Kidney (tissue), 14 donors: Measurements from ENCODE around the gene PLCD1. TPM values are rescaled to one million over a fixed set of nuclear protein-coding genes. Genes with fewer than 3 reads are reported as not detected.
A peak's percentile ranks its signal among the peaks of the same experiment; 100 is the strongest.
"Not testable (repeated sequence)": the region's sequence is repeated elsewhere in the genome, so short reads cannot be mapped to it uniquely, and the experiment has no call there.

ENCODE experiments used
- DNase-seq, 5 donors: peaks; one replicate each; pipeline ENCODE4 v3.0.0-alpha.2; 2013 to 2020
- FAIRE-seq: peaks from 2 replicates; lab custom pipeline; 2012; peaks lifted over from hg19 to GRCh38; lab: Jason Lieb, UNC
- H3K27ac ChIP-seq, 2 donors: one replicate each; pipeline ENCODE4 v1.7.0; 2013; ENCODE audit warnings: low read depth in 2 of 2, low read length in 2 of 2, inconsistent platforms in 1 of 2
- H3K27me3 ChIP-seq: one replicate; pipeline ENCODE4 v1.7.1; 2013; ENCODE audit warnings: low read length, inconsistent platforms; ENCODE audit not compliant: control insufficient read depth, insufficient read depth
- H3K36me3 ChIP-seq, 3 donors: one replicate each; pipeline versions ENCODE4 v1.7.0 to v1.7.1; 2013; ENCODE audit warnings: low read length in 3 of 3, control low read depth in 1 of 3, inconsistent platforms in 1 of 3; ENCODE audit not compliant: insufficient read depth in 3 of 3, control insufficient read depth in 2 of 3
- H3K4me1 ChIP-seq, 3 donors: one replicate each; pipeline versions ENCODE4 v1.7.0 to v1.7.1; 2013; ENCODE audit warnings: low read length in 3 of 3, inconsistent platforms in 1 of 3, low read depth in 1 of 3; ENCODE audit not compliant: control insufficient read depth in 2 of 3, insufficient read depth in 2 of 3
- H3K4me3 ChIP-seq, 3 donors: one replicate each; pipeline versions ENCODE4 v1.7.0 to v1.8.1; 2013; ENCODE audit warnings: low read length in 3 of 3, control low read depth in 1 of 3, inconsistent platforms in 1 of 3
- H3K9ac ChIP-seq, 3 donors: one replicate each; pipeline versions ENCODE4 v1.7.0 to v1.7.1; 2013; ENCODE audit warnings: low read length in 3 of 3, control low read depth in 1 of 3, inconsistent platforms in 1 of 3
- H3K9me3 ChIP-seq, 3 donors: one replicate each; pipeline versions ENCODE4 v1.7.0 to v1.7.1; 2013; ENCODE audit warnings: low read length in 3 of 3, control low read depth in 1 of 3, inconsistent platforms in 1 of 3; ENCODE audit not compliant: control insufficient read depth in 2 of 3, insufficient read depth in 1 of 3
- CTCF ChIP-seq: IDR thresholded peaks from 3 replicates; pipeline ENCODE4 v1.5.1; 2012; ENCODE audit warnings: mild to moderate bottlenecking, moderate library complexity, borderline replicate concordance; ENCODE audit not compliant: insufficient read depth; ENCODE audit errors: extremely low read depth
- intact Hi-C: fragments of 100-400 bp; cut with DNase I; formaldehyde crosslinking; loops from one replicate; pipeline ENCODE4 v1.11.1; 2022
- polyA plus RNA-seq: library from polyadenylated mRNA; stranded (reverse); fragments of 350-450 nt; fragmentation: Illumina TruSeq; extraction: RNeasy Lipid Tissue Mini Kit (QIAGEN cat#74804); gene quantifications from one replicate; pipeline ENCODE4 v1.2.3, GENCODE V29; 2014; ENCODE audit warnings: low read depth, low replicate concordance; ENCODE audit not compliant: insufficient read depth
- total RNA-seq: library from RNA; stranded (reverse); fragmentation: NEBNext Ultra II Directional; extraction: Animal tissue kit (Norgen Biotek cat#: 25700); gene quantifications from one replicate; pipeline ENCODE4 v1.2.1, GENCODE V29; 2021
- donor health status: control.
- donor health status: control.
- donor health status: control.
- donor health status: control.
- donor health status: control.
- donor health status: DM: yes; HTN: yes; CAD: no.
- donor health status: Normal renal cell carcinoma (clear cell type).

Gene PLCD1
- total and polyA plus RNA-seq, 2 donors from 2014 or later, result 39.1 to 50.0 TPM

DNA sequence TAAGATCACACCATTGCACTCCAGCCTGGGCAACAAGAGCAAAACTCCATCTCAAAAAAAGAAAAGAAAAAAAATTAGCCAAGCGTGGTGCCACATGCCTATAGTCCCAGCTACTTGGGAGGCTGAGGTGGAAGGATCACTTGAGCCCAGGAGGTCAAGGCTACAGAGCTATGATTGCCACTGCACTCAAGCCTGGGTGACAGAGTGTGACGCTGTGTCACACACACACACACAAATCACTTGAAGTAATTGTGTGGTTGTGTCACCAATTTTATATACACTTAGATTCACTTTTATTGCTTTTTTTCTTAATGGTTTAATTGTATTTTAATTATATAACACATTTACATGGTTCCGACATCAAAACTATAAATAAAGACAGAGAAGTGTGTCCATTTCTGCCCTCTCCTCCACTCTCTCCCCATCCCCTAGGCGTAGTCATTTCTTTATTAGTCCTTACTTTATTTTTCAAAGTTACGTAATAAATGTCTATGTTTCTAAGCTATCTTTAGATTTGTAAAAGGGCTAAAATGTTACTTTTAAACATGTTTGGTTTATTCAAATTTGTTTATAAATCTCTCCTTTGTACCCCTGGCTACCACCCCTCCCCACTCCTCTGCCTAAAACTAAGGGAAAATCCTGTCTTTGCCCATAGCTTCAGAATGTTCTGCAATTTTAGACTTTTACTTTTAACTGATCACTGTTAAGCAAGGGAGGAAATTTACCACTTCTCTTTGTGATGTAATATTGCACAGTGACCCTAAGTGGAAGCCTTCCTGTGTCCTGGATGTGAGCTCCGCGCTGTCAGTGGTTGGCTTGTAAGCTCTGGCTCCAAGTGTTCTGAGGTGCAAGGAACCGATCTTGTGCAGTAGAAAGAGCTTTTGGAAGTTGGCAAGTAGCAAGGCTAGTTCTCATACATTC, 49.6 kb downstream of the PLCD1 start:
- Histone ChIP-seq H3K4me1 (no peaks in the 10 kb centered on the region), H3K4me3 (no peak overlapping the region), H3K27me3 (no peaks in the 10 kb centered on the region), H3K9me3 (no peaks in the 10 kb centered on the region), H3K36me3 (peaks cover 3 to 42% (median 22%) of the 10 kb centered on the region in 3 donors), H3K9ac (no peak overlapping the region), H3K27ac (no peak overlapping the region)
- no peak for FAIRE-seq
- no peak for DNase-seq
- TF ChIP-seq CTCF, result no peak
- intact Hi-C loops, result no loop called here

DNA sequence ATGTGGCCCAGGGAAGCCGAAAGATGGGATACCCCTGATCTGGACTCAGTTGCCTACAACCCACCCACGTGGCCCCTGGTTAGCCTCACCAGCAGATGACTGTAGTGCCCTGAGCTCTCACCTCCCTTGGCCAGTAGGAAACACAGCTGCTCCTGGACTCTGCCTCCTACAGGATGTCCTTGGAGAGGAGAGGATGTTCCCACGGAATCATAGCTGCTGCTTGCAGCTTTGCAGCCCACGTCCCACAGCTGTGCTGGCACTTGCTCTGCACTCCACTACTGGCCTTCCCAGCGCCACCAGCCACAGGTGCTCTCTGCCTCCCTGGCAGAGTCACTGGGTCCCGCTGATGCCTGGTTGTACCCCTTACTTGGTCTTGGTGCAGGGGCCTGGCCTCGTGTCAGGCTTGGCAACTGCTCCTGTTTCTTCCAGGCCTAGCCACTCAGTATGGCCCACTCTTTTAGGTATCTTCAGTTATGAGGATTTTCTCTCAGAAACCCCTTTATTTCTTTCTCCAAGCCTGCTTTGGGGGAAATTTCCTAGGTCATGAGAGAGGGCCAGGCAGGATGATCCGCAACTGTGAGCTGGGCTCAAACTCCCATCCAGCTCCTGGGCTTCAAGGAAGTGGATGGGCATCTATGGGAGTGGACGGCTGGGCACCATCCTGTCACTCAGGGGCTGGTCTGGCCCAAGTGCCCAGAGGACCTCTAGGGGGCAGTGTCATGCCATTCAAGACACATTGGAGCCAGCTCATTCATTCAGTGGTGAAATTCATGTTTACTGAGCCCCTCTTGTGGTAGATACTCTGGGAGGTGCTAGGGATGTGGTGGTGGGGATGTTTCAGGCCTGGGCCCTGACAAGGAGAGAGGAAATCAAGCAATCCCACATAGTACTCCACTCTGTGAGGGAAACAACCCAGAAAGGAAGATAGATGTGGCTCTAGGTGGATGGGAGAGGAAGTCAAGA, 55.0 kb downstream of the PLCD1 start:
- peak; percentile 73 for TF ChIP-seq CTCF
- FAIRE-seq, result no peak
- intact Hi-C loops, result no loop called here
- Histone ChIP-seq H3K36me3 (peaks cover 0 to 41% (median 23%) of the 10 kb centered on the region in 3 donors), H3K27me3 (no peaks in the 10 kb centered on the region), H3K4me3 (no peak overlapping the region), H3K9me3 (no peaks in the 10 kb centered on the region), H3K27ac (no peak overlapping the region), H3K9ac (no peak overlapping the region), H3K4me1 (peaks cover 0 to 5% (median 0%) of the 10 kb centered on the region in 3 donors)
- DNase-seq, result peak in 3 of 5 donors; percentile 64 to 83 (median 68)

DNA sequence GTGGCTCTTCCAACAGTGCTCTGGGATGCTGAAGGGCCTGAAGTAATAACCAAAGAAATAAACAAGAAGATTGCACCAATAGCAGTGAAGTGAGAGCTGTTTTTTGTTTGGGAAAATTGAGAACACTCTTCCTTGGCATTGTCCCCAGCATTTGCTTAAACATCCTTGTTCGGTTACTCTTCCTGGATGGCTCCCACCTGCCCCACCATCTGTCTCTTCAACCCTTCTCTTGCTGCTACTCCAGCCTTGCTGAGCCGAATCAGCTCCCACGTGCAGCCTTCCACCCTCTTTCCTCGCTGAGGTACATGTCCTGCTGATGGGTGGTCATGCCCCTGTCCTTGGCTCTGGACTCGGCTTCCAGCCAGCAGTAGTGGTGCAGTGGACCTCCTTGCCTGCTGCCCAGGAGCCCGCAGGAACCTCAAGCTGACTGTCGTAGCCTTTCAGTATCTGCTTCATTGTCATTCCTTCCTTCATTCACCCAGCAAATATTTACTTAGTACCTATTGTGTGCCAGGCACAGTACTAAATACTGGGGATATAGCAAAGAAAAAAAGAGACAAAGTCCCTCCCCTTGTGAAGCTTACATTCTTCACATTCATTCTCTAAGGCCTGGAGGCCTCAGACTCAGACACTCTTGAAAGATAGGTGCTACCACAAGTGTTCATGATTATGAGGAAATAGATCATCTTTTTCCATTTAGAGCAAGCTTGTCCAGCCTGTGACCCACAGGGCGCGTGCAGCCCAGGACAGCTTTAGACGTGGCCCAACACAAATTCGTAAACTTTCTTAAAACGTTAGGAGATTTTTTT, 56.0 kb downstream of the PLCD1 start:
- TF ChIP-seq CTCF, result no peak
- Histone ChIP-seq H3K4me1 (peaks cover 0 to 11% (median 0%) of the 10 kb centered on the region in 3 donors), H3K9me3 (no peaks in the 10 kb centered on the region), H3K27me3 (no peaks in the 10 kb centered on the region), H3K4me3 (no peak overlapping the region), H3K9ac (no peak overlapping the region), H3K27ac (no peak overlapping the region), H3K36me3 (peaks cover 0 to 41% (median 23%) of the 10 kb centered on the region in 3 donors)
- intact Hi-C loops, result no loop called here
- FAIRE-seq, result no peak
- DNase-seq, result no peak

- H3K9ac ChIP-seq, FAIRE-seq, H3K27ac ChIP-seq, DNase-seq, H3K27me3 ChIP-seq, H3K9me3 ChIP-seq, H3K4me3 ChIP-seq, intact Hi-C loops: not testable (repeated sequence)
- peaks cover 0 to 37% (median 22%) of the 10 kb centered on the region in 3 donors for H3K36me3 ChIP-seq
- peaks cover 0 to 17% (median 9%) of the 10 kb centered on the region in 3 donors for H3K4me1 ChIP-seq
Observed at GRCh38 chr3:37972056-37972455, 57.4 kb downstream of the PLCD1 start.
